ENCODE measurements around the gene IVL. TPM values are rescaled to one million over a fixed set of nuclear protein-coding genes. Genes with fewer than 3 reads are reported as not detected.

Gene IVL
- total and polyA plus RNA-seq, 12 donors = 0.16 to 0.30 TPM; not detected in 10

GRCh38 chr1:152954436-152954835, 46.1 kb downstream of the IVL start:
- intact Hi-C loops (cut with DNase I) = no loop called here
- TF ChIP-seq POLR2A (IDR thresholded peaks at IDR 0.05) (no peak), CTCF (IDR thresholded peaks at IDR 0.05) (no peak)
- WGBS, 4 donors = 40 to 54% (median 52%) methylated on average over 6 of the region's 6 CpGs
- Histone ChIP-seq H3K4me3 (no peak overlapping the region), H3K27me3 (no peaks in the 10 kb centered on the region), H3K4me1 (replicated peaks in 1 of 2) (no peaks in the 10 kb centered on the region), H3K36me3 (replicated peaks in 1 of 2) (no peaks in the 10 kb centered on the region), H3K9me3 (replicated peaks in 1 of 3) (no peaks in the 10 kb centered on the region), H3K27ac (no peak overlapping the region)
- peak in 3 of 7 donors; percentile 10 to 48 (median 21) for DNase-seq

GRCh38 chr1:152957561-152957960, 49.2 kb downstream of the IVL start:
- no peaks in the 10 kb centered on the region for H3K27me3 ChIP-seq
- 83 to 91% (median 89%) methylated on average over 3 of the region's 3 CpGs for WGBS, 4 donors
- no peaks in the 10 kb centered on the region for H3K4me1 ChIP-seq (replicated peaks in 1 of 2)
- no peak for DNase-seq
- TF ChIP-seq CTCF (IDR thresholded peaks at IDR 0.05) (no peak), POLR2A (IDR thresholded peaks at IDR 0.05) (no peak)
- H3K9me3 ChIP-seq (replicated peaks in 1 of 3) = no peaks in the 10 kb centered on the region
- no peak overlapping the region for H3K4me3 ChIP-seq
- H3K36me3 ChIP-seq (replicated peaks in 1 of 2) = no peaks in the 10 kb centered on the region
- intact Hi-C loops (cut with DNase I) = no loop called here
- no peak overlapping the region for H3K27ac ChIP-seq

- intact Hi-C loops (cut with DNase I) = no loop called here
- H3K27me3 ChIP-seq = no peaks in the 10 kb centered on the region
- TF ChIP-seq CTCF (IDR thresholded peaks at IDR 0.05) = no peak
- TF ChIP-seq POLR2A (IDR thresholded peaks at IDR 0.05) = no peak
- no peaks in the 10 kb centered on the region for H3K36me3 ChIP-seq (replicated peaks in 1 of 2)
- no peaks in the 10 kb centered on the region for H3K9me3 ChIP-seq (replicated peaks in 1 of 3)
- H3K4me3 ChIP-seq = no peak overlapping the region
- H3K4me1 ChIP-seq (replicated peaks in 1 of 2) = no peaks in the 10 kb centered on the region
- H3K27ac ChIP-seq = no peak overlapping the region
- 60 to 96% (median 79%) methylated on average over 3 of the region's 3 CpGs for WGBS, 4 donors
- no peak for DNase-seq
These were observed 50.9 kb downstream of the IVL start for GRCh38 chr1:152959273-152959672.

- WGBS, 4 donors = 89 to 96% (median 90%) methylated on average over 10 of the region's 10 CpGs
- DNase-seq = no peak
- no peaks in the 10 kb centered on the region for H3K9me3 ChIP-seq (replicated peaks in 1 of 3)
- no peak overlapping the region for H3K27ac ChIP-seq
- H3K27me3 ChIP-seq = no peaks in the 10 kb centered on the region
- TF ChIP-seq POLR2A (IDR thresholded peaks at IDR 0.05) (no peak), CTCF (IDR thresholded peaks at IDR 0.05) (no peak)
- no peaks in the 10 kb centered on the region for H3K4me1 ChIP-seq (replicated peaks in 1 of 2)
- intact Hi-C loops (cut with DNase I) = no loop called here
- H3K36me3 ChIP-seq (replicated peaks in 1 of 2) = no peaks in the 10 kb centered on the region
- no peak overlapping the region for H3K4me3 ChIP-seq
These were observed 51.6 kb downstream of the IVL start for GRCh38 chr1:152959801-152960451.

Measured in adrenal gland (tissue), 12 donors.